Keratinocyte (primary cell): Measurements from ENCODE around the gene RBM10. TPM values are rescaled to one million over a fixed set of nuclear protein-coding genes. Genes with fewer than 3 reads are reported as not detected.

Experiments used
- DNase-seq: peaks from one replicate; pipeline ENCODE4 v3.0.0-alpha.2; 2011; ENCODE audit warnings: low read depth, missing footprints, low spot score
- FAIRE-seq: peaks from 2 replicates; lab custom pipeline; 2011; peaks lifted over from hg19 to GRCh38; lab: Jason Lieb, UNC
- H2AFZ ChIP-seq: 2 replicates; pipeline ENCODE4 v1.6.0; 2012; ENCODE audit warnings: low read length, control low read depth, inconsistent platforms; ENCODE audit not compliant: control insufficient read depth
- H3K27ac ChIP-seq: 2 replicates; pipeline ENCODE4 v1.5.1; 2011; ENCODE audit warnings: low read length; ENCODE audit not compliant: control insufficient read depth, insufficient read depth
- H3K27me3 ChIP-seq: 3 replicates; pipeline ENCODE4 v1.6.0; 2011; ENCODE audit warnings: low read length; ENCODE audit not compliant: control insufficient read depth, insufficient read depth; ENCODE audit errors: extremely low read depth
- H3K36me3 ChIP-seq, 2 experiments: 2 replicates in 1 of 2; 3 replicates in 1 of 2; pipeline ENCODE4 v1.5.1; 2011; ENCODE audit warnings: low read length in 2 of 2, mild to moderate bottlenecking in 1 of 2; ENCODE audit not compliant: control insufficient read depth in 2 of 2, insufficient read depth in 2 of 2; ENCODE audit errors: extremely low read depth in 1 of 2
- H3K4me1 ChIP-seq: 3 replicates; pipeline ENCODE4 v1.5.1; 2011; ENCODE audit warnings: low read length; ENCODE audit not compliant: control insufficient read depth, insufficient read depth; ENCODE audit errors: extremely low read depth
- H3K4me2 ChIP-seq: 3 replicates; pipeline ENCODE4 v1.6.0; 2011; ENCODE audit warnings: low read depth, low read length; ENCODE audit not compliant: control insufficient read depth, insufficient read depth; ENCODE audit errors: extremely low read depth
- H3K4me3 ChIP-seq, 3 experiments: fragments of 200-600 bp in 1 of 3; sonication (generic) in 1 of 3; 2 replicates in 2 of 3; 3 replicates in 1 of 3; pipeline ENCODE4 v1.5.1; 2011 to 2016; ENCODE audit warnings: low read length in 3 of 3, mild to moderate bottlenecking in 3 of 3, control low read depth in 2 of 3, inconsistent platforms in 1 of 3, low read depth in 1 of 3, mixed read lengths in 1 of 3, mixed run types in 1 of 3, moderate library complexity in 1 of 3; ENCODE audit not compliant: control insufficient read depth in 2 of 3, insufficient read depth in 2 of 3; ENCODE audit errors: extremely low read depth in 1 of 3
- H3K79me2 ChIP-seq: 2 replicates; pipeline ENCODE4 v1.6.0; 2012; ENCODE audit warnings: low read length; ENCODE audit not compliant: control insufficient read depth, insufficient read depth
- H3K9ac ChIP-seq: 3 replicates; pipeline ENCODE4 v1.6.0; 2011; ENCODE audit warnings: low read length; ENCODE audit not compliant: control insufficient read depth, insufficient read depth; ENCODE audit errors: extremely low read depth
- H3K9me1 ChIP-seq: 3 replicates; pipeline ENCODE4 v1.6.0; 2011; ENCODE audit warnings: low read length; ENCODE audit not compliant: control insufficient read depth, insufficient read depth; ENCODE audit errors: extremely low read depth
- H3K9me3 ChIP-seq: 2 replicates; pipeline ENCODE4 v1.5.1; 2012; ENCODE audit warnings: low read depth, low read length; ENCODE audit not compliant: control insufficient read depth
- H4K20me1 ChIP-seq: 3 replicates; pipeline ENCODE4 v1.6.0; 2011; ENCODE audit warnings: low read length; ENCODE audit not compliant: control insufficient read depth, insufficient read depth; ENCODE audit errors: extremely low read depth
- CTCF ChIP-seq, 3 experiments: IDR thresholded peaks in 1 of 3; conservative IDR thresholded peaks in 1 of 3; optimal IDR thresholded peaks in 1 of 3; 2 replicates in 2 of 3; 3 replicates in 1 of 3; pipeline versions ENCODE3 to v1.5.1; 2011; ENCODE audit warnings: low read length in 3 of 3, mild to moderate bottlenecking in 3 of 3, moderate library complexity in 2 of 3, control low read depth in 1 of 3, inconsistent platforms in 1 of 3; ENCODE audit not compliant: insufficient read depth in 2 of 3; ENCODE audit errors: extremely low read depth in 1 of 3
- EZH2 ChIP-seq: IDR thresholded peaks from one replicate; pipeline ENCODE4 v1.6.1; 2012; ENCODE audit warnings: inconsistent platforms, mild to moderate bottlenecking, low read length, moderate library complexity
- dilution Hi-C: fragments of 300-500 bp; cut with MboI; formaldehyde crosslinking; loops from one replicate; pipeline ENCODE4 v1.7.0; 2020; ENCODE audit warnings: low sequenced_read_pairs; ENCODE audit not compliant: extremely low pct_ligation_motif_present
- polyA plus RNA-seq, 5 experiments: library from polyadenylated mRNA; depleted of rRNA in 3 of 5; stranded (reverse) in 3 of 5; stranded (forward) in 1 of 5; unstranded in 1 of 5; fragments of >200 nt; gene quantifications; 1 replicate in 1 of 5; 2 replicates in 3 of 5; 3 replicates in 1 of 5; pipeline versions ENCODE4 v1.2.1 to v1.2.3, GENCODE V29; 2011 to 2012; ENCODE audit warnings: missing spikeins in 2 of 5, low read depth in 1 of 5, low replicate concordance in 1 of 5

RBM10 gene
- polyA plus RNA-seq, 1 donor (not counting 4 experiments of a cell fraction or from before 2014, with no cell fraction given) = 10.8 TPM

DNA sequence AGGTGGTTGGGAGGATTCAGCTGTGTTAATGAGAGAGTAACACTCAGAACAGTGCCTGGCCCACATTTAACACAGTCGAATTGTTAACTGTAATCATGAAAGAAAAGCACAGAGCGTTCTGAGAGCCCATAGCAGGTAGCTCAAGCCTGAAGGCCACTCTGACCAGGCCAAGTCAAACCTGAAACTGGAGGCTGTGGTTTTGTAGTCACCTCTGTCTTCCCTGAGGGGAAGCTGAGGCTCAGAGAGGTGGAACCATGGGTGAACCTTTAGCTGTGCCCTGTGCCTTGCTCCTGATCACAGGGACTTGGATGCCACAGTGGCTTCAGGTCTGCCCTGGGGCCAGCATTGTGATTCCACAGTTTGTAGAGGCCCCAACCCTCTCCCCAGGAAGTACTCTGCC, 32.1 kb downstream of the RBM10 start:
- dilution Hi-C loops = no loop called here
- no peak overlapping the region for H3K27ac ChIP-seq
- no peak for DNase-seq
- H3K4me1 ChIP-seq = peaks cover 16% of the 10 kb centered on the region
- H3K27me3 ChIP-seq = no peaks in the 10 kb centered on the region
- no peaks in the 10 kb centered on the region for H4K20me1 ChIP-seq
- FAIRE-seq = no peak
- no peaks in the 10 kb centered on the region for H3K79me2 ChIP-seq
- peaks cover 4 to 16% of the 10 kb centered on the region in 2 experiments for H3K36me3 ChIP-seq
- no peak overlapping the region for H3K9ac ChIP-seq
- no peaks in the 10 kb centered on the region for H3K9me1 ChIP-seq
- H2AFZ ChIP-seq = no peak overlapping the region
- H3K4me3 ChIP-seq = no peak overlapping the region
- H3K9me3 ChIP-seq = no peaks in the 10 kb centered on the region
- no peak for TF ChIP-seq CTCF (optimal IDR thresholded peaks at IDR 0.05 in 1 of 3, IDR thresholded peaks at IDR 0.05 in 1 of 3, conservative IDR thresholded peaks at IDR 0.05 in 1 of 3; ENCODE audit: extremely low read depth in 1 of 3, insufficient read depth in 2 of 3, low read length in 3 of 3)
- TF ChIP-seq EZH2 = no peak
- no peak overlapping the region for H3K4me2 ChIP-seq

- DNase-seq (no peak), FAIRE-seq (no peak)
- H3K4me1 ChIP-seq = peaks cover 16% of the 10 kb centered on the region
- no peak for TF ChIP-seq EZH2
- no peak for TF ChIP-seq CTCF (optimal IDR thresholded peaks at IDR 0.05 in 1 of 3, IDR thresholded peaks at IDR 0.05 in 1 of 3, conservative IDR thresholded peaks at IDR 0.05 in 1 of 3; ENCODE audit: extremely low read depth in 1 of 3, insufficient read depth in 2 of 3, low read length in 3 of 3)
- dilution Hi-C loops = no loop called here
- H3K36me3 ChIP-seq = peaks cover 4 to 16% of the 10 kb centered on the region in 2 experiments
- no peaks in the 10 kb centered on the region for H3K27me3 ChIP-seq
- no peak overlapping the region for H2AFZ ChIP-seq
- peak overlapping the region; percentile 40 for H3K27ac ChIP-seq
- H3K4me3 ChIP-seq = no peak overlapping the region
- H4K20me1 ChIP-seq = no peaks in the 10 kb centered on the region
- H3K9me3 ChIP-seq = no peaks in the 10 kb centered on the region
- H3K9ac ChIP-seq = no peak overlapping the region
- H3K79me2 ChIP-seq = no peaks in the 10 kb centered on the region
- no peak overlapping the region for H3K4me2 ChIP-seq
- H3K9me1 ChIP-seq = no peaks in the 10 kb centered on the region
These were observed 33.3 kb downstream of the RBM10 start for GRCh38 chrX:47178337-47178736.
